Retinal pigment epithelial cell (primary cell): ENCODE data around the gene DYRK1B.

ENCODE experiments used
- DNase-seq: peaks from one replicate; pipeline ENCODE4 v3.0.0-alpha.2; 2010; ENCODE audit warnings: low read depth
- H3K4me3 ChIP-seq: 2 replicates; pipeline ENCODE4 v1.5.1; 2011; ENCODE audit warnings: mild to moderate bottlenecking, low read length, control low read depth, moderate library complexity
- TF ChIP-seq, protein P1 (sequence below): conservative IDR thresholded peaks from 2 replicates; pipeline ENCODE4 v1.5.1; 2011; ENCODE audit warnings: low read depth, low read length, control low read depth, inconsistent platforms

Gene DYRK1B

DNA sequence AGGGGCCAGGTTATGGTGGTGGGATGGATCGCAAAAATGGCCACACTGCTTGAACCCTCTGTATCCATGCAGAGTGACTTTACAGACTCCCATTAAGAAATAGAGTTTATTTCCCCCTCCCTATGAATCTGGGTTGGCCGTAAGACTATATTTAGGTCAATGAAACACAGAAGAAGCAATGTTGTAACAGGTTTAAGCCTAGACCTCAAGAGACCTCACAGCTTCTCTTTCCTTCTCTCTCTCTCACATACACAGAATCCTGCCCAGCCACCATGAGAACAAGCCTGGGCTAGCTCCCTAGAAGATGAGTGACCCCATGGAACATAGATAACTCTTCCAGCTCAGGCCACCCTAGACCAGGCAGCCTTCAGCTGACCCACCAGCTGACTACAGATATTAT lies 33.2 kb upstream of the DYRK1B start:
- DNase-seq, result no peak
- TF ChIP-seq, protein P1, sequence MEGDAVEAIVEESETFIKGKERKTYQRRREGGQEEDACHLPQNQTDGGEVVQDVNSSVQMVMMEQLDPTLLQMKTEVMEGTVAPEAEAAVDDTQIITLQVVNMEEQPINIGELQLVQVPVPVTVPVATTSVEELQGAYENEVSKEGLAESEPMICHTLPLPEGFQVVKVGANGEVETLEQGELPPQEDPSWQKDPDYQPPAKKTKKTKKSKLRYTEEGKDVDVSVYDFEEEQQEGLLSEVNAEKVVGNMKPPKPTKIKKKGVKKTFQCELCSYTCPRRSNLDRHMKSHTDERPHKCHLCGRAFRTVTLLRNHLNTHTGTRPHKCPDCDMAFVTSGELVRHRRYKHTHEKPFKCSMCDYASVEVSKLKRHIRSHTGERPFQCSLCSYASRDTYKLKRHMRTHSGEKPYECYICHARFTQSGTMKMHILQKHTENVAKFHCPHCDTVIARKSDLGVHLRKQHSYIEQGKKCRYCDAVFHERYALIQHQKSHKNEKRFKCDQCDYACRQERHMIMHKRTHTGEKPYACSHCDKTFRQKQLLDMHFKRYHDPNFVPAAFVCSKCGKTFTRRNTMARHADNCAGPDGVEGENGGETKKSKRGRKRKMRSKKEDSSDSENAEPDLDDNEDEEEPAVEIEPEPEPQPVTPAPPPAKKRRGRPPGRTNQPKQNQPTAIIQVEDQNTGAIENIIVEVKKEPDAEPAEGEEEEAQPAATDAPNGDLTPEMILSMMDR, result no peak
- no peak overlapping the region for H3K4me3 ChIP-seq

DNA sequence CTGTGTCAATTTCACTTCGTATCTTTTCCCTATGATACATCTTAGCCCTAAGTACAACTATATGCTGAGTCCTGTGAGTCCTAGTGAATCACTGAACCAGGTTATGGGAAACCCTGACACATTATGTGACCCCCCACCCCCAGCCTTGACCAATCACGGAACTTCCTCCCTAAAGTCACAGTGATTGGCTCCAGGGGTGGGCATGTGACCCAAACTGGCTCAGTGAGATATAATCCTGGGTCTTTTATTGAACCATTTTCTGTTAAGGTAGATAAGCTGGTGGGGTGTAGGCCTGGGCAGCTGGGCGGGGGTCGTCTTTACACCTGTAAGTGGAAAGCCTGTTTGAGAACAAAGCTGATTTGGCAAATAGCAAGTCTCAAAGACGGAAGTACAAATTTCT lies 32.0 kb upstream of the DYRK1B start:
- TF ChIP-seq, protein P1, result no peak
- DNase-seq, result no peak
- H3K4me3 ChIP-seq, result no peak overlapping the region

DNA sequence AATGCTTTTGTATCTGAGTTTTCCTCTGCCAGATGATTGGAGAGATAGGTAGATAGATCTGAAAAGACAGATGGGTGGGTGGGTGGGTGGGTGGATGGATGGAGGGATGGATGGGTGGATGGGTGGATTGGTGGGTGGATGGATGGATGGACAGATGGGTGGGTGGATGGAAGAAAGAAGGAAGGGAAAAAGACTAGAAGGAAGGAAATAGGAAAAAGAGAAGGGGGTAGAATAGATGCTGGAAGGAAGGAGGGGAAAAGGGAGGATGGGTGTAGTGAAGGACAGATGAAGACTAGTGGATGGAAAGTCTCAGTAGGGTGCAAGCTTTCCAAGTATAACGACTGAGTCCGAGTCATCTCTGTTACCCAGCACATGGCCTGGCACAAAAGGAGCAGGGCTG lies 31.2 kb upstream of the DYRK1B start:
- H3K4me3 ChIP-seq, result no peak overlapping the region
- DNase-seq, result no peak
- TF ChIP-seq, protein P1, result no peak

DNA sequence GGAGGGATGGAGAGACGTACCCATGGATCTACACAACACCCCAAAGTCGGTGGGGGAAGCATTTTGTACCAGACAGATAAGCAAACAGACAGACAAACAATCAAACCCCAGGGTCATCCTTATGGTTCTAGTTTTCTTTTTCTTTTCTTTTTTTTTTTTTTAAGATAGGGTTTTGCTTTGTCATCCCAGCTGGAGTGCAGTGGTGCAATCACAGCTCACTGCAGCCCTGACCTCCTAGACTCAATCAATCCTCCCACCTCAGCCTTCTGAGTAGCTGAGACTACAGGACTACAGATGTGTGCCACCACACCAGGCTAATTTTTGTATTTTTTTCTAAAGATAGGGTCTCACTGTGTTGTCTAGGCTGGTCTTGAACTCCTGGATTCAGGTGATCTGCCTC lies 30.2 kb upstream of the DYRK1B start:
- DNase-seq, result no peak
- no peak overlapping the region for H3K4me3 ChIP-seq
- TF ChIP-seq, protein P1, result no peak

DNA sequence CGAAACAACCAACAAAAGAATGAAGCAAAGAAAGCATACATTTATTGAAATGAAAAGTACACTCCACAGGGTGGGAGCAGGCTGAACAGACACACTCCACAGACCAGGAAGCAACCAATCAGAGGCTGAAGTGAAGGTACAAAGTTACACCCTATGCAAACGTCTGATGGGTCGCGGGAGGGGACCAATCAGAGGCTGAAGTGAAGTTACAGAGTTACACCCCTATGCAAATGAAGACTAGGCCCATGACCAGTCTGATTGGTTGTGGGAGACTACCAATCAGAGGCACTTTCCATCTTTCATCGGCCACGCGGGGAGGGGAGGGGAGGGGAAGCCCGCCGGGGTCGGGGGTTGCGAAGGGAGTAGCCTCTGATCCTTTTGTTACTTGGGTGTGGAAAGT lies 24.6 kb upstream of the DYRK1B start:
- TF ChIP-seq, protein P1, result no peak
- no peak for DNase-seq
- H3K4me3 ChIP-seq, result no peak overlapping the region

DNA sequence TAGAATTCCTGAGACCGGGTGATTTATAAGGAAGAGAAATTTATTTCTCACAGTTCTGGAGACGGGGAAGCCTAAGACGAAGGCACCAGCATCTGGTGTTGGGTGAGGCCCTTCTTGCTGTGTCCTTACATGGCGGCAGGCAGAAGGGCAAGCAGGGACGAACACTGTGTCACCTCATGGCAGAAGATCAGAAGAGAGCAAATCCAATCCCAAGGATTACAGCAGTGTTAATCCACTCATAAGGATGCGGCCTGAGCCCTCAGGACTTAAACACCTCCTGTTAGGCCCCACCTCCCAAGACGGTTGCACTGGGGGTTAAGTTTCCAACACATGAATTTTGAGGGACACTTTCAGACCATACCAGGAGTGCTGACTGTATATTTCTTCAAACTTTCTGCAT lies 18.9 kb upstream of the DYRK1B start:
- no peak overlapping the region for H3K4me3 ChIP-seq
- DNase-seq, result no peak
- TF ChIP-seq, protein P1, result no peak

DNA sequence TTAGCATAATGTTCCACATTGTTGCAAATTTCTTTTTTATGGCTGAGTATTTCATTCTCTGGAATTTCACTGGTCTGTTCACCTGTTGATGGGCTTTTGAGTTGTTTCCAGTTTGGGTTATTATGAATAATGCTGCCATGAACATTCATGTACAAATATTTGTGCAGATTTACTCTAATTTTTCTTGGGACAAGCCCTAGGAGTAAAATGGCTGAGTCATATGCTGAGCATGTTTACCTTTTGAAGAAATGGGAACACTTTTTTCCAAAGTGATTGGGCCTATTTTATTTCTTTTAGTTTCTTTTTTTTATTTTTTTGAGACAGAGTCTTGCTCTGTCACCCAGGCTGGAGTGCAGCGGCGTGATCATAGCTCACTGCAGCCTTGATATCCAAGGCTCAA lies 16.9 kb upstream of the DYRK1B start:
- no peak for DNase-seq
- TF ChIP-seq, protein P1, result no peak
- no peak overlapping the region for H3K4me3 ChIP-seq
